NOMO-1 treated with DMSO at 0.1 percent for 48 hours (cell line): Measurements from ENCODE around the gene QPRT.
A peak's percentile ranks its signal among the peaks of the same experiment; 100 is the strongest.
"Not testable (repeated sequence)": the region's sequence is repeated elsewhere in the genome, so short reads cannot be mapped to it uniquely, and the experiment has no call there.

Source experiments
- DNase-seq: peaks from one replicate; lab custom pipeline; 2025; ENCODE audit not compliant: unreplicated experiment; lab: John Stamatoyannopoulos, UW

The QPRT gene

DNA sequence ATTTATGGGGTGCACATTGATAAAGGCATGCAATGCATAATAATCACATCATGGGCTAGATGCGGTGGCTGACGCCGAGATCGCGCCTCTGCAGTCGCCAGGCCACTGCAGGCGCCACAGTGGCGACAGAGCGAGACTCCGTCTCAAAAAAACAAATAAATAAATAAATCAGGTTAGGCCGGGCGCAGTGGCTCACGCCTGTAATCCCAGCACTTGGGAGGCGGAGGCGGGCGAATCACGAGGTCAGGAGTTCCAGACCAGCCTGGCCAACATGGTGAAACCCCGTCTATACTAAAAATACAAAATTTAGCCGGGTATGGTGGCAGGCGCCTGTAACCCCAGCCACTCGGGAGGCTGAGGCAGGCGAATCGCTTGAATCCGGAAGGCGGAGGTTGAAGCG is 13.6 kb downstream of the QPRT start:
- not testable (repeated sequence) for DNase-seq

GRCh38 chr16:29694384-29695195 is 15.6 kb downstream of the QPRT start:
- DNase-seq, result no peak

- DNase-seq, result not testable (repeated sequence)
Observed at GRCh38 chr16:29695675-29696074, 16.7 kb downstream of the QPRT start.

DNA sequence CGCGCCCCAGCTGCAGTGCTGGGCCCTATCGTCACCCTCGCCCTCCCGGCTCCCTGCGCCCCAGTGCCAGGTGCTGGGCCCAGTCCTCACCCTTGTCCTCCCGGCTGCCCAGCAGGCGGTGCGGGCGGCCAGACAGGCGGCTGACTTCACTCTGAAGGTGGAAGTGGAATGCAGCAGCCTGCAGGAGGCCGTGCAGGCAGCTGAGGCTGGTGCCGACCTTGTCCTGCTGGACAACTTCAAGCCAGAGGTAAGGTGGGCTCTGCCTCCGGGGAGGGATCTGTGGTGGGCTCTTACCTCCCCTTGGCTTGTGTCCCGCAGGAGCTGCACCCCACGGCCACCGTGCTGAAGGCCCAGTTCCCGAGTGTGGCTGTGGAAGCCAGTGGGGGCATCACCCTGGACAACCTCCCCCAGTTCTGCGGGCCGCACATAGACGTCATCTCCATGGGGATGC is 17.9 kb downstream of the QPRT start:
- DNase-seq, result no peak

DNA sequence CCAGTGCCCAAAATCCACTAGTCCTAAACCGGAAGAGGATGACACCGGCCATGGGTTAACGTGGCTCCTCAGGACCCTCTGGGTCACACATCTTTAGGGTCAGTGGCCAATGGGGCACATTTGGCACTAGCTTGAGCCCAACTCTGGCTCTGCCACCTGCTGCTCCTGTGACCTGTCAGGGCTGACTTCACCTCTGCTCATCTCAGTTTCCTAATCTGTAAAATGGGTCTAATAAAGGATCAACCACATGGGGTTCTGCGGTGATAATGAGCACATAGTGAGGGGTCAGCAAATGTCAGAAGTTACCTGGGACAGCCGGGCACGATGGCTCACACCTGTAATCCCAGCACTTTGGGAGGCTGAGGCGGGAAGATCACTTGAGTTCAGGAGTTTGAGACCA is 18.4 kb downstream of the QPRT start:
- DNase-seq, result no peak

DNA sequence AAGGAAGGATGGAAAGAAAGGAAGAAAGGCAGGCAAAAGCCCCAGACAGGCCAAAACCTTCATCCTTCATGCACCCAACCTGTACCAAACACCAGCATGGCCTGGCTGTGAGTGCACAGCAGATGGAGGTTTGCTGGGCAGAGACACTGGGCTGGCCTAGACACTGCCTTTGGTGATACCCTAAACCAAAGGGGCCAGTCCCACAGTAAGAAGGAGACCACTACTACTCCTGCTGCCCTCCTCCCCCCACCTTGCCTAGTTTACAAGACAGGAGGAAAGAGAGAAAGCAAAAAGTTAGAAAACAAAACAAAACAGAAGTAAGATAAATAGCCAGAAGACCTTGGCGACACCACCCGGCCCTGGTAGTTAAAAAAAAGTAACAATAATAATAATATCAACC is 19.1 kb downstream of the QPRT start:
- no peak for DNase-seq

- DNase-seq, result no peak
Observed at GRCh38 chr16:29698484-29699323, 19.7 kb downstream of the QPRT start.

DNA sequence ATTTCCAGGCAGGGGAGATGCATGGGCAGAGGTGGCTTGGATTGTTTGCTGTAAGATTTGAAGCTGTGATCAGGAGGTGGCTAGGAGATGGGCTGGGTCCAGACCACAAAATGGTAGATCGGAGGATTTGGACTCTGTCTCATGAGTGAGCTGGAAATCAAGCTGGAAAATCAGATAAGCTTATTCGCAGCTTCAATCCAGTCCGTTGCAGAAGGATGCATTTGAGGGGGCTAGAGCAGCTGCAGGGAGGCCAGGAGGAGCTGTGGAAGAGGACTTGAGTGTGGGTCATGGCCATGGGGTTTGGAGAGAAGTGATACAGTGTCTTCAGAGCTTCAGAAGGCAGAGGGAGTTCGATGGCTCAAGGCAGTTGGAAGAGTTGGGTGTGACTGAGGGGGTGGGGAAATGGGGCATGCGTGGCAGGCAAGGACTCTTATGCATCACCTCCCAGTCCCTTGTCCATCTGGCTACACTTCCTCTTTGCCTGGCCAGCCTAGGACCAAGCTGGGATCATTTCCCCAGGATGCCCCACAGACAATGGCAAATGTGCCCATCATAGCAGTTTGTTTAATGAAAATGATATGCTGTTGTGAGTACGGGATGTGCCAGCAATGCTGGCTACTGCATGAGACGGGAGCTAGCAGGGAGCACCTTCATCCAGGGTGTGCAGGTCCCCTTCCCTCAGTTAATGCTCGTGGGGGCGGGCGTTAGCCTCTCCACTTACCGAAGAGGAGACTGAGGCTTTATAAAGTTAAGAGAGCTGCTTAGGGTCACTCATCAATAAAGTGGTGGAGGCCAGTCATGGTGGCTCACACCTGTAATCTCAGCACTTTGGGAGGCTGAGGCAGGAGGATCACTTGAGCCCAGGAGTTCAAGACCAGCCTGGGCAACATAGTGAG is 20.6 kb downstream of the QPRT start:
- no peak for DNase-seq

DNA sequence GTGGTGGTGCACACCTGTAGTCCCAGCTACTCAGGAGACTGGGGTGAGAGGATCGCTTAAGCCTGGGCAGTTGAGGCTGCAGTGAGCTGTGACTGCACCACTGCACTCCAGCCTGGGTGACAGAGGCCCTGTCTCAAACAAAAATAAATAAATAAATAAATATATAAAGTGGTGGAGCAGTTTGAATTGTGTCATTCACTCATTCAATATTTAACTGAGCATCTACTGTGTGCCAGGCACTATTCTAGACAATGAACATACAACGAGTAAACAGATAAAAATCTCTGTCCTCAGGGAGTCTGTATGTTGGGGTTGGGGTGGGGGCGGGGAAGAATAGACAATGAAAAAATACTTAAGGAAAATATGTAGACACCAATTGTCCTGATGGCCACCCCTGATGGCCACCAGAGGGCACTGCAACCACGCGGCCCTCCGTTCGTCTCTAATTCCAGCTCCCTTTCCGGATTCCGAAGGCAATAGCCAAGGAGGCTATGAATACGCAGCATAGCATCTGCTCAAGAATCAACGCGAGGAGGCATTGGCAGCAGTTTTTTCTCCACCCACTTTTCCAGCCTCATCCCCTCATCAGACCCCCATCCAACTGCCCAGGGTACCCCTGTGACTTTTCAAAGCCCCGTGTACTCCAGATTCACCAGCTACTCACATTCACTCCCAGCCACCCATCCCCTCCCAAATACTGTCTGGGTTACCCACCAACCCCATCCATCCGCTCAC is 21.4 kb downstream of the QPRT start:
- peak; percentile 77 for DNase-seq

DNA sequence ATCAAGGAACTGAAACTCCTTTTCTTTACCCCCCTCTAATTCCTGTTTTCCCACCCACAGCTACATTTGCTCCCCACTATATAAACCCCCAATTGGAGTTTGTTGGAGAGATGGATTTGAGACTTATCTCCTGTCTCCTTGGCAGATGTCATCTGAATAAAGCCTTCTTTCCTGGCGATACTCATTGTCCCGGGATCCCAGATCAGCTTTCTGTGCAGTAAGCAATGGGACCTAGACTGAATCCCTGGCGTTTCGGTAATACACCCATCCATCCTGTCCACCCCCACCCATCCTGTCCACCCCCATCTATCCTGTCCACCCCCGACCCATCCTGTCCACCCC is 22.2 kb downstream of the QPRT start:
- DNase-seq, result no peak

GRCh38 chr16:29702269-29702668 is 23.3 kb downstream of the QPRT start:
- peak; percentile 19 for DNase-seq

DNA sequence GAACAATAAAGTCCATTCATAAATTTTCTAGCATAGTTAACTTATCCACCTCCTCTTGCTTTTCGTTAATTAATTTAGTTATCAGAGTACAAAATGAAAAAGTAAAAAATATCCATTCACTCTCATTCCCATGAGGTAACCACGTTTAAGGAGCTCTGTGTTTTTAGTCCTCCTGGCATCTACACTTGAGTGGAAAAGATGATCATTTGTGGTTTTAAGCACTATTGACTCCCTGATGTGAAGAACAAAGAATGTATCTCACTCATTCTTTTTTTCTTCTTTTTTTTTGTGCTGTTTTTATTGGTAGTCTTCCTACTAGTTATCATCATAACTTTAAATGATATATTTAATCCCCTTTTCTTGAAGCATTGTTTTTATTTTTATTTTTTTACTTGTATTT is 26.1 kb downstream of the QPRT start:
- no peak for DNase-seq

DNA sequence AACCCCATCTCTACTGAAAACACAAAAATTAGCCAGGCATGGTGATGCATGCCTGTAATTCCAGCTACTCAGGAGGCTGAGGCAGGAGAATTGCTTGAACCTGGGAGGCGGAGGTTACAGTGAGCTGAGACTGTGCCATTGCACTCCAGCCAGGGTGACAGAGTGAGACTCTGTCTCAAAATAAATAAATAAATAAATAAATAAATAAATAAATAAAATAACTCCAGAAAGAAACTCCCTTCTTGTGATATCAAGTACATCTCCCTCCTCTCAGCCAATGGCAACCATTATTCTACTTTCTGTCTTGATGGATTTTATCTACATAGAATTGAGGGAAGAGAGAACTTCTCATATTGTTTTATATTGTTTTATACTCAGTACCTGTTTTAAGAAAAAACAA is 28.2 kb downstream of the QPRT start:
- not testable (repeated sequence) for DNase-seq

DNA sequence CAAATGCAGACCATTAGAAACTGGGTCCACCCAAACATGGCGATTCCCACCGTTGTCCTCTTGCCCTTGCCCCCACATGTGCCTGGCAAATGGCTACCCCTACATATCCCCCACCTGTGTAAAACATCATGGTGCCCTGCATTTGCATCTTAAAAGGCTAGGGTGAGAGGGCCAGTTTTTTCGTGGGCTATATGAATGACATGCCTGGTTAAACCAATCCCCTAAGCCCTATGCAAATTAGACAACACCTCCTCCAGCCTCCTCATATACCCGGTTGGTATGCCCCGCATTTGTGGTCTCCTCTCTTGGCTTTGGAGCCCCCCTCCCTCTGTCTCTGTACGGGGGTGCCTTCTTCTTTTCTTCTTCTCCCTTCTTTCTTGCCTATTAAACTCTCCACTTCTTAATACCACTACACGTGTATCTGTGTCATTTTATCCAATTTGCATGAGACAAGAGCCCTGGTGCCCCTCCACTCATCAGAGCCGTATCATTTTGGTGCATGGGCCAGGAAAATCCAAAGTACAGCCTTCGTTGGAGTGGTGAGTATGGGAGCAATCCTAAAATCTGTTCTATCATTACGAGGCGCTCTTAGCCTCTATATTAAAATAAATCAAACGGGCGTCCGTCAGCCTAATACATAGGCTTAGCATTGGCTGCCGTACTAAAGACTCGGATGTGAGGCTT is 30.1 kb downstream of the QPRT start:
- DNase-seq, result no peak

DNA sequence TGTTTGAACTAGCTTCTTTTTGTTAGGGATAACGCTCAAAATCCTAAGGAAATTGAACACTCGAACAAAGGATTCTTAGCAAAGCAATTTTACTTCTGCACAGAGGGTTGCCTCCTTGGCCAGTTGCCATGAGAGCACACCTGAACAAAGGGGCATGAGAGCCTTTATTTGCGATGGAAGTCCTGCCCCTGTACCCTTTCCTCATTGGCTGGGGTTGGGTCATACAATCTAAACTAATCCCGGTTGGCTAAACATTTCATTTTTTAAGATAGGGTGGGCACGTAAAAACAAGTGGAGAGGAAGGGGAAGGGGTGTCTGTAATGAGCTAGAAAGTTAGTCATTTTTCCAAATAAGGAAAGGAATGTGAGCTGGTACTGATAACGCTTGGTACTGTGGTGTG is 30.7 kb downstream of the QPRT start:
- DNase-seq, result not testable (repeated sequence)

- peak; percentile 76 for DNase-seq
Observed at GRCh38 chr16:29710227-29711219, 31.5 kb downstream of the QPRT start.

- no peak for DNase-seq
Observed at GRCh38 chr16:29712809-29713208, 33.8 kb downstream of the QPRT start.

- no peak for DNase-seq
Observed at GRCh38 chr16:29714396-29714795, 35.4 kb downstream of the QPRT start.

GRCh38 chr16:29714972-29715371 is 36.0 kb downstream of the QPRT start:
- no peak for DNase-seq
